Sigmoid colon (tissue), 7 donors: ENCODE results near the gene NBEAL2. TPM values are rescaled to one million over a fixed set of nuclear protein-coding genes. Genes with fewer than 3 reads are reported as not detected.

Experiments
- DNase-seq: peaks from one replicate; pipeline ENCODE4 v3.0.0-alpha.2; 2019
- H3K27ac ChIP-seq, 4 donors: fragments of 200-600 bp; sonication (generic); one replicate each; pipeline ENCODE4 v1.5.1; 2016 to 2019; ENCODE audit warnings: mild to moderate bottlenecking in 1 of 4
- H3K27me3 ChIP-seq, 3 donors: fragments of 200-600 bp; sonication (generic); one replicate each; pipeline ENCODE4 v1.5.1; 2019; ENCODE audit warnings: mild to moderate bottlenecking in 1 of 3
- H3K36me3 ChIP-seq, 4 donors: fragments of 200-600 bp; sonication (generic); one replicate each; pipeline ENCODE4 v1.5.1; 2016 to 2019
- H3K4me1 ChIP-seq, 4 donors: fragments of 200-600 bp; sonication (generic); one replicate each; pipeline ENCODE4 v1.5.1; 2017 to 2019
- H3K4me3 ChIP-seq, 4 donors: fragments of 200-600 bp; sonication (generic); one replicate each; pipeline ENCODE4 v1.5.1; 2017 to 2019; ENCODE audit warnings: mild to moderate bottlenecking in 2 of 4, moderate library complexity in 1 of 4
- H3K9me3 ChIP-seq, 4 donors: fragments of 200-600 bp in 3 of 4; sonication (generic) in 3 of 4; one replicate each; pipeline versions ENCODE4 v1.5.1 to v1.6.1; 2013 to 2019
- CTCF ChIP-seq, 4 experiments: fragments of 450-650 bp in 3 of 4; fragments of 200-600 bp in 1 of 4; IDR thresholded peaks; one replicate each; pipeline ENCODE4 v1.5.1; 2016 to 2019; ENCODE audit warnings: antibody characterized with exemption in 4 of 4, mild to moderate bottlenecking in 3 of 4, moderate library complexity in 2 of 4
- EP300 ChIP-seq, 4 donors: sonication (generic); formaldehyde crosslinking; IDR thresholded peaks; one replicate each; pipeline ENCODE4 v1.6.1; 2017; ENCODE audit warnings: antibody characterized with exemption in 4 of 4
- POLR2A ChIP-seq, 2 donors: fragments of 450-650 bp; IDR thresholded peaks; one replicate each; pipeline ENCODE4 v1.6.1; 2016; ENCODE audit warnings: antibody characterized with exemption in 2 of 2, mild to moderate bottlenecking in 2 of 2, moderate library complexity in 2 of 2
- POLR2AphosphoS5 ChIP-seq, 4 donors: sonication (generic); formaldehyde crosslinking; IDR thresholded peaks; one replicate each; pipeline ENCODE4 v1.6.1; 2017; ENCODE audit warnings: antibody characterized with exemption in 4 of 4
- WGBS, 2 donors: extraction: QIAGEN DNeasy Blood & Tissue Kit; methylation state at CpG; one replicate each; pipeline ENCODE4 v1.1.7; 2013; 5-methylcytosine and 5-hydroxymethylcytosine counted together
- intact Hi-C: fragments of 100-400 bp; cut with DNase I; formaldehyde crosslinking; loops from one replicate; pipeline ENCODE4 v1.15.1; 2023
- polyA plus RNA-seq, 3 donors: library from polyadenylated mRNA; stranded (reverse); fragments of 200-250 nt; gene quantifications; one replicate each; pipeline ENCODE4 v1.2.3, GENCODE V29; 2013
- total RNA-seq, 4 donors: library from RNA; depleted of rRNA; stranded (reverse); fragments of >200 nt; gene quantifications; one replicate each; pipeline ENCODE4 v1.1.0, GENCODE V29; 2016
- donor health status: healthy with polysubstance abuse.
- donor health status: Bipolar disorder and iron deficiency.
- donor health status: healthy.

Gene NBEAL2
- total and polyA plus RNA-seq, 7 donors, result 7.8 to 88.0 (median 12.5) TPM

GRCh38 chr3:46938118-46938517, 41.3 kb upstream of the NBEAL2 start:
- H3K36me3 ChIP-seq, result peaks cover 0 to 23% (median 9%) of the 10 kb centered on the region in 4 donors
- peaks cover 0 to 79% (median 64%) of the 10 kb centered on the region in 4 donors for H3K4me1 ChIP-seq
- intact Hi-C loops, result loop anchor here (2.0 to 10.0 kb wide), 2 partner anchors 23 to 227 kb away; partner anchors contain the start of gene SETD2
- H3K27ac ChIP-seq, result peak overlapping the region; percentile 41 to 91 (median 63)
- no peaks in the 10 kb centered on the region for H3K9me3 ChIP-seq
- 82 to 96% methylated on average over 2 of the region's 2 CpGs for WGBS, 2 donors
- H3K4me3 ChIP-seq, result no peak overlapping the region
- no peak for DNase-seq
- TF ChIP-seq POLR2A (IDR thresholded peaks at IDR 0.05) (no peak), CTCF (IDR thresholded peaks at IDR 0.05) (no peak), EP300 (IDR thresholded peaks at IDR 0.05) (no peak), POLR2AphosphoS5 (IDR thresholded peaks at IDR 0.05) (no peak)
- no peaks in the 10 kb centered on the region for H3K27me3 ChIP-seq

- no peak for DNase-seq
- TF ChIP-seq POLR2A (IDR thresholded peaks at IDR 0.05) (no peak), POLR2AphosphoS5 (IDR thresholded peaks at IDR 0.05) (no peak), EP300 (IDR thresholded peaks at IDR 0.05) (no peak), CTCF (IDR thresholded peaks at IDR 0.05) (no peak)
- Histone ChIP-seq H3K9me3 (no peaks in the 10 kb centered on the region), H3K36me3 (peaks cover 0 to 23% (median 9%) of the 10 kb centered on the region in 4 donors), H3K27ac (peak overlapping the region; percentile 41 to 91 (median 74)), H3K4me3 (no peak overlapping the region), H3K27me3 (no peaks in the 10 kb centered on the region), H3K4me1 (peaks cover 0 to 79% (median 64%) of the 10 kb centered on the region in 4 donors)
- WGBS, 2 donors, result 81 to 87% methylated on average over 12 of the region's 12 CpGs
- intact Hi-C loops, result loop anchor here (2.0 to 10.0 kb wide), 2 partner anchors 21 to 225 kb away; partner anchors contain the start of gene SETD2
Observed at GRCh38 chr3:46939578-46940445, 39.7 kb upstream of the NBEAL2 start.

GRCh38 chr3:46942076-46942475, 37.4 kb upstream of the NBEAL2 start:
- Histone ChIP-seq H3K36me3 (peaks cover 0 to 23% (median 9%) of the 10 kb centered on the region in 4 donors), H3K27ac (no peak overlapping the region), H3K4me1 (peaks cover 0 to 65% (median 53%) of the 10 kb centered on the region in 4 donors), H3K4me3 (no peak overlapping the region), H3K27me3 (no peaks in the 10 kb centered on the region), H3K9me3 (no peaks in the 10 kb centered on the region)
- intact Hi-C loops, result no loop called here
- 51 to 81% methylated on average over 7 of the region's 7 CpGs for WGBS, 2 donors
- TF ChIP-seq EP300 (IDR thresholded peaks at IDR 0.05) (no peak), POLR2A (IDR thresholded peaks at IDR 0.05) (no peak), POLR2AphosphoS5 (IDR thresholded peaks at IDR 0.05) (no peak), CTCF (IDR thresholded peaks at IDR 0.05) (no peak)
- DNase-seq, result no peak

- intact Hi-C loops, result no loop called here
- 77 to 83% methylated on average over 12 of the region's 12 CpGs for WGBS, 2 donors
Observed at GRCh38 chr3:46942481-46943236, 36.8 kb upstream of the NBEAL2 start.

More at GRCh38 chr3:46942481-46943236, 36.8 kb upstream of the NBEAL2 start:
- H3K4me3 ChIP-seq, result no peak overlapping the region
- no peak for DNase-seq
- peaks cover 0 to 66% (median 55%) of the 10 kb centered on the region in 4 donors for H3K4me1 ChIP-seq
- H3K27ac ChIP-seq, result peak overlapping the region in 3 of 4 donors; percentile 33 to 36 (median 34)
- H3K27me3 ChIP-seq, result no peaks in the 10 kb centered on the region
- no peaks in the 10 kb centered on the region for H3K9me3 ChIP-seq
- peaks cover 0 to 21% (median 10%) of the 10 kb centered on the region in 4 donors for H3K36me3 ChIP-seq
- TF ChIP-seq POLR2AphosphoS5 (IDR thresholded peaks at IDR 0.05) (no peak), CTCF (IDR thresholded peaks at IDR 0.05) (no peak), EP300 (IDR thresholded peaks at IDR 0.05) (no peak), POLR2A (IDR thresholded peaks at IDR 0.05) (no peak)
